Kidney capillary endothelial cell (primary cell): ENCODE data around the gene ZNF609.

Experiments
- DNase-seq: peaks from one replicate; pipeline ENCODE4 v3.0.0-alpha.2; 2018; ENCODE audit warnings: low spot score

The ZNF609 gene

GRCh38 chr15:64503640-64504039, 43.3 kb downstream of the ZNF609 start:
- DNase-seq: peak; percentile 22

GRCh38 chr15:64507293-64507802, 47.0 kb downstream of the ZNF609 start:
- no peak for DNase-seq

- no peak for DNase-seq
Measured at GRCh38 chr15:64507845-64508244, 47.5 kb downstream of the ZNF609 start.

- no peak for DNase-seq
Measured at GRCh38 chr15:64513823-64514222, 53.4 kb downstream of the ZNF609 start.

GRCh38 chr15:64515196-64515595, 54.8 kb downstream of the ZNF609 start:
- no peak for DNase-seq

- no peak for DNase-seq
Measured at GRCh38 chr15:64515825-64516224, 55.4 kb downstream of the ZNF609 start.

GRCh38 chr15:64519897-64520296, 59.5 kb downstream of the ZNF609 start:
- DNase-seq: no peak

GRCh38 chr15:64521201-64521600, 60.8 kb downstream of the ZNF609 start:
- DNase-seq: no peak

- DNase-seq: no peak
Measured at GRCh38 chr15:64521726-64522164, 61.4 kb downstream of the ZNF609 start.

GRCh38 chr15:64522226-64522823, 61.9 kb downstream of the ZNF609 start:
- no peak for DNase-seq

- DNase-seq: no peak
Measured at GRCh38 chr15:64523240-64523639, 62.9 kb downstream of the ZNF609 start.

GRCh38 chr15:64524778-64525177, 64.4 kb downstream of the ZNF609 start:
- no peak for DNase-seq

- DNase-seq: no peak
Measured at GRCh38 chr15:64525828-64526530, 65.6 kb downstream of the ZNF609 start.

GRCh38 chr15:64527263-64527984, 67.0 kb downstream of the ZNF609 start:
- peak; percentile 47 for DNase-seq

- DNase-seq: no peak
Measured at GRCh38 chr15:64528871-64529270, 68.5 kb downstream of the ZNF609 start.

GRCh38 chr15:64530472-64530871, 70.1 kb downstream of the ZNF609 start:
- no peak for DNase-seq

- peak; percentile 30 for DNase-seq
Measured at GRCh38 chr15:64530918-64531317, 70.5 kb downstream of the ZNF609 start.

- no peak for DNase-seq
Measured at GRCh38 chr15:64532521-64533315, 72.3 kb downstream of the ZNF609 start.

- no peak for DNase-seq
Measured at GRCh38 chr15:64535460-64536243, 75.3 kb downstream of the ZNF609 start.

- DNase-seq: peak; percentile 94
Measured at GRCh38 chr15:64536244-64536836, 76.0 kb downstream of the ZNF609 start.

GRCh38 chr15:64542091-64542490, 81.7 kb downstream of the ZNF609 start:
- DNase-seq: no peak
